ENCODE results near the gene ECEL1. TPM values are rescaled to one million over a fixed set of nuclear protein-coding genes. Genes with fewer than 3 reads are reported as not detected.
A peak's percentile ranks its signal among the peaks of the same experiment; 100 is the strongest.

Gene ECEL1
- total RNA-seq, 1 experiment from 2014 or later = 23.3 TPM

- H3K4me3 Mint-ChIP-seq = no peak overlapping the region
- no peak for TF ChIP-seq ZNF416 (CRISPR knock-in tag; IDR thresholded peaks at IDR 0.05)
- TF ChIP-seq SP1 (CRISPR knock-in tag; conservative IDR thresholded peaks at IDR 0.05) = no peak
- TF ChIP-seq ZNF281 (CRISPR knock-in tag; IDR thresholded peaks at IDR 0.05) = no peak
- no peak for TF ChIP-seq JAZF1 (CRISPR knock-in tag; IDR thresholded peaks at IDR 0.05)
- TF ChIP-seq EMX1 (CRISPR knock-in tag; IDR thresholded peaks at IDR 0.05) = no peak
- TF ChIP-seq AFF4 (CRISPR knock-in tag; IDR thresholded peaks at IDR 0.05; ENCODE audit: borderline replicate concordance) = no peak
- no peak for TF ChIP-seq MXD4 (CRISPR knock-in tag; IDR thresholded peaks at IDR 0.05; ENCODE audit: borderline replicate concordance)
- no peak for TF ChIP-seq TEAD1 (CRISPR knock-in tag; IDR thresholded peaks at IDR 0.05)
- peaks cover 56% of the 10 kb centered on the region for H3K27me3 Mint-ChIP-seq (ENCODE audit: low read depth)
- ATAC-seq (no peak), DNase-seq (ENCODE audit: low spot score) (peak; percentile 5)
- H3K9me3 Mint-ChIP-seq = no peaks in the 10 kb centered on the region
- H3K4me1 Mint-ChIP-seq = peaks cover 11% of the 10 kb centered on the region
- ChIA-PET CTCF (interaction anchor here (1.0 to 1.5 kb wide), 2 partner anchors 28 to 40 kb away, joined by 3 read pairs; no protein-coding TSS in a partner anchor), POLR2A (interaction anchor here (1.4 kb wide), 1 partner anchor 11 kb away, joined by 3 read pairs; no protein-coding TSS in a partner anchor)
- H3K27ac Mint-ChIP-seq = no peak overlapping the region
- H3K36me3 Mint-ChIP-seq = no peaks in the 10 kb centered on the region
These were observed 3.6 kb downstream of the ECEL1 start for GRCh38 chr2:232483923-232484627.

GRCh38 chr2:232483311-232483922, 4.2 kb downstream of the ECEL1 start:
- Mint-ChIP-seq H3K9me3 (no peaks in the 10 kb centered on the region), H3K27ac (no peak overlapping the region), H3K4me3 (no peak overlapping the region), H3K27me3 (ENCODE audit: low read depth) (peaks cover 49% of the 10 kb centered on the region), H3K36me3 (no peaks in the 10 kb centered on the region), H3K4me1 (peaks cover 5% of the 10 kb centered on the region)
- TF ChIP-seq ATF3 (CRISPR knock-in tag; conservative IDR thresholded peaks at IDR 0.05) (no peak), GRHL2 (CRISPR knock-in tag; IDR thresholded peaks at IDR 0.05; ENCODE audit: insufficient replicate concordance, severe bottlenecking) (no peak), TEAD1 (CRISPR knock-in tag; IDR thresholded peaks at IDR 0.05) (no peak), ERG (CRISPR knock-in tag; IDR thresholded peaks at IDR 0.05) (no peak), SOX15 (CRISPR knock-in tag; IDR thresholded peaks at IDR 0.05) (no peak), NR2C2 (CRISPR knock-in tag; IDR thresholded peaks at IDR 0.05) (no peak), ELF4 (CRISPR knock-in tag; IDR thresholded peaks at IDR 0.05; ENCODE audit: low read depth) (no peak), IRF2 (CRISPR knock-in tag; IDR thresholded peaks at IDR 0.05; ENCODE audit: borderline replicate concordance, low read depth) (no peak), RELA (CRISPR knock-in tag; IDR thresholded peaks at IDR 0.05; ENCODE audit: borderline replicate concordance) (no peak), CDX4 (CRISPR knock-in tag; IDR thresholded peaks at IDR 0.05; ENCODE audit: borderline replicate concordance) (no peak)
- ATAC-seq (no peak), DNase-seq (ENCODE audit: low spot score) (peak; percentile 9)
- ChIA-PET POLR2A (no interaction called here), CTCF (interaction anchor here (1.5 kb wide), 1 partner anchor 29 kb away, joined by 3 read pairs; no protein-coding TSS in a partner anchor)
